ENCODE data around the gene FAM241B. TPM values are rescaled to one million over a fixed set of nuclear protein-coding genes. Genes with fewer than 3 reads are reported as not detected.

Gene FAM241B
- total RNA-seq, 4 donors from 2014 or later: 0.35 to 5.4 TPM; not detected in 2

DNA sequence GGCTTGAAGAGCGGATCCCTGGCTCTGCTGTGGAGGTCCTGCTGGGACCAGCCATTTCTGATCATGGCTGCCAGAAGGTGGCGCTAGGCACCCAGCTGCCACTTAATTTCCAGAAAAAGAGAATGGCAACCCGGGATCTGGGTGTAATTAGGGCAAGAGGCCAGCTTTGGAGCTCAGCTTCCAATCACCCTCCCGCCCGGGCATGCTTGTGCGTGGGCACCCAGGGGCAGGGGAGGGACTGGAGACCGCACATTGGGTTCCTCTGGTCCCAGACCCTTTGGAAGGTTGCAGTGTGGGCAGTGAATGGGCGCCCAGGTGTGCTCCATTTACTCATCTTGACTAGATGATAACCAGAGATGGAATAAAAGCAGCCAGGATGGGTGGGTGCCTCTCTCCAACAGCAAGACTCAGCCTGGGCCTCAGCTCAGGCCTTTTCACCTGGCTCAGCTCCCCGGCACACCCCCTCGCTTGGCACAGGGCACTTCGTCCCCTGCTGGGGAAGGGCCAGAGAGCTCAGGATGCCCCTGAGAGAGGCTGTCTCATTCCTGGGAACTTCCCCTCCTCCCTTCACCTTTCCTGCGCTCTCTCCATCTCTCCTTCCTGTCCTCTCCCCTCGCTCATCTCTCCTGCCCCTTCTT is 14.7 kb downstream of the FAM241B start:
- intact Hi-C loops (cut with DNase I; ENCODE audit: low total_unique reads): no loop called here
- TF ChIP-seq, protein P1, sequence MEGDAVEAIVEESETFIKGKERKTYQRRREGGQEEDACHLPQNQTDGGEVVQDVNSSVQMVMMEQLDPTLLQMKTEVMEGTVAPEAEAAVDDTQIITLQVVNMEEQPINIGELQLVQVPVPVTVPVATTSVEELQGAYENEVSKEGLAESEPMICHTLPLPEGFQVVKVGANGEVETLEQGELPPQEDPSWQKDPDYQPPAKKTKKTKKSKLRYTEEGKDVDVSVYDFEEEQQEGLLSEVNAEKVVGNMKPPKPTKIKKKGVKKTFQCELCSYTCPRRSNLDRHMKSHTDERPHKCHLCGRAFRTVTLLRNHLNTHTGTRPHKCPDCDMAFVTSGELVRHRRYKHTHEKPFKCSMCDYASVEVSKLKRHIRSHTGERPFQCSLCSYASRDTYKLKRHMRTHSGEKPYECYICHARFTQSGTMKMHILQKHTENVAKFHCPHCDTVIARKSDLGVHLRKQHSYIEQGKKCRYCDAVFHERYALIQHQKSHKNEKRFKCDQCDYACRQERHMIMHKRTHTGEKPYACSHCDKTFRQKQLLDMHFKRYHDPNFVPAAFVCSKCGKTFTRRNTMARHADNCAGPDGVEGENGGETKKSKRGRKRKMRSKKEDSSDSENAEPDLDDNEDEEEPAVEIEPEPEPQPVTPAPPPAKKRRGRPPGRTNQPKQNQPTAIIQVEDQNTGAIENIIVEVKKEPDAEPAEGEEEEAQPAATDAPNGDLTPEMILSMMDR (IDR thresholded peaks at IDR 0.05): peak; percentile 55 to 74 (median 74)
- TF ChIP-seq POLR2A (IDR thresholded peaks at IDR 0.05): no peak
- Histone ChIP-seq H3K36me3 (no peaks in the 10 kb centered on the region), H3K4me1 (no peaks in the 10 kb centered on the region), H3K27me3 (no peaks in the 10 kb centered on the region), H3K9me3 (no peaks in the 10 kb centered on the region), H3K27ac (no peak overlapping the region), H3K4me3 (no peak overlapping the region)
- peak in 1 of 2 donors; percentile 38 for DNase-seq

DNA sequence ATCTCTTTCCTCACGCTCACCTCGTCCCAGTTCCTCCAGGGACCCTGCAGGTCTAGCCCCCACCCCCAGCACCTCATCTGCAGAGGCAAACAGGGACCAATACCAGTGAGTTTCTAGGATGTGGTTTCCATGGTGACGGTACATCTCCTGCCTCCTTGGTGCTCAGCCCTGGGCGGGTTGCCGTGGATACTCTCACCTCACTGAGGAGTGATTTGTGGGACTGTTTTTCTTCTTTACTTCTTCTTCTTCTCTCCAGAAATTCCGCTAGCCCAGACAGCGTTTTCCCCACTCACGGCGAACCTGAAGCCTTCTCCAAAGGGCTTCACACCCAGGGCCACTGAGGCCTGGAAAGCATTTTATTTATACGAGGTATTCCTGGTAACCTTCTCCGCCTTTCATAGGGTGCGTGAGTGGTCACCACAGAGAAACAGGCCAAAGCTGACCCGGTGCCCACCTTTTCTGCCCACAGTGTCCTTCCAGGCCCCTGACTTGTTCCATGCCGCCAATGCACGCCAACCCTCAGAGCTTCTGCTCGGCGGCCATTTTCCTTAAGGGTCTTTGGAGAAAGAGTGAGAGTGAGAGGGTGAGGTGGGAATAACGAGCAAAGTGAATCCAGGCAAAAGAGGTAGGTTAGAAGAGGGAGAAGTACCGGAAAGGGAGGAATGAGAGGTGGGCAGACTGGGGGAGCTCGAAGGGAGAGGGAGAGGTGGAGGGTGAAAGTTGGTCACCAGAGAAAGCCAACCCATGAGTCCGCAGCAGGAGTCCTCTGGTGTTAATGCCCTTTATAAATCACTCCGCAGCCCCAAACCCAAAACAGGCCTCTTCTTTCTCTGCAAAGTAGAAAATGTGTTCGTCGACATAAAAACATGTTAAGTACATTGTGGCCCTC is 15.5 kb downstream of the FAM241B start:
- no peaks in the 10 kb centered on the region for H3K36me3 ChIP-seq
- intact Hi-C loops (cut with DNase I; ENCODE audit: low total_unique reads): no loop called here
- no peaks in the 10 kb centered on the region for H3K9me3 ChIP-seq
- H3K4me1 ChIP-seq: no peaks in the 10 kb centered on the region
- H3K4me3 ChIP-seq: no peak overlapping the region
- DNase-seq: no peak
- no peak overlapping the region for H3K27ac ChIP-seq
- H3K27me3 ChIP-seq: no peaks in the 10 kb centered on the region
- TF ChIP-seq, protein P1 (IDR thresholded peaks at IDR 0.05): no peak
- TF ChIP-seq POLR2A (IDR thresholded peaks at IDR 0.05): no peak

DNA sequence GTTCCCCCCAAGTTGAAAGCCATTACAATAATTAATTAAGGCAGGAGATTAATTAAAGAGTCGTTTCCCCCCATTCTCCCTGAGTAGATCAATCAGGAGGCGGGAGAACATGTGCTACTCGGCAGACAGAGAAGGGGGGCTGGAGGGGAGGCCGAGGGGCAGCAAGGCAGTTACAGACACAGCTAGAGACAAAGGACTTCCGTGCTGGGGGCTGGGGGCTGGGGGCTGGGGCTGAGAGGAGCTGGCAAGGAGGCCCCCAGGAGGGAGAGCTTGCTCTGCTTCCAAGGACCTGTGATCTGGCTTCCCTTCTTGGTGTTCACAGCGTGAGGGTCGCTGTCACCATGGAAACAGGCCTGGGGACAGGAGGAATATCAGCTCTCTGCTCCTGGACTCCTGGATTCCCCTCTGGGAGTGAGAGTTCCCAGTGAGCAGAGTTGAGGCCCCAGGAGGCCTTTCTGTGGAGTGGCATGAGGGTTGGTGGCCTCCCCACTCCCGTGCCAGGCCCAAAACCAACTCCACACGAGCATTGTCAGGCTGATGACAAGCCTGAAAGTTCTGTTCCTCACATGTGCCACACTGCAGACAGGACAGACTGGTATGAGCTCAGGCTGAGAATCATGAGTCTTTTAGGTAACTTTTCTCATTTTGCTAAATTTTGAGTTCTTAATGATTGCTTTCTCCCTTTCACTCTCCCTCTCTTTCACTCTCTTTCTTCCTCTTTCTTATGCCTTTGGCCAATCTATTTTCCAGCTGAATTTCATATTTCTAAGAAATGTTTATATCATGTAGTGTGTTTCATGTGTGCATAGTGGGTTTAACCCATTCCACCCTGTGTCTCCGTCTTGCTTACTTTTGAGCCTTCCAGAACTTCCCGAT is 16.4 kb downstream of the FAM241B start:
- Histone ChIP-seq H3K9me3 (no peaks in the 10 kb centered on the region), H3K36me3 (no peaks in the 10 kb centered on the region), H3K4me1 (no peaks in the 10 kb centered on the region), H3K27ac (no peak overlapping the region), H3K4me3 (no peak overlapping the region), H3K27me3 (no peaks in the 10 kb centered on the region)
- intact Hi-C loops (cut with DNase I; ENCODE audit: low total_unique reads): no loop called here
- no peak for DNase-seq
- TF ChIP-seq, protein P1 (IDR thresholded peaks at IDR 0.05): no peak
- no peak for TF ChIP-seq POLR2A (IDR thresholded peaks at IDR 0.05)

DNA sequence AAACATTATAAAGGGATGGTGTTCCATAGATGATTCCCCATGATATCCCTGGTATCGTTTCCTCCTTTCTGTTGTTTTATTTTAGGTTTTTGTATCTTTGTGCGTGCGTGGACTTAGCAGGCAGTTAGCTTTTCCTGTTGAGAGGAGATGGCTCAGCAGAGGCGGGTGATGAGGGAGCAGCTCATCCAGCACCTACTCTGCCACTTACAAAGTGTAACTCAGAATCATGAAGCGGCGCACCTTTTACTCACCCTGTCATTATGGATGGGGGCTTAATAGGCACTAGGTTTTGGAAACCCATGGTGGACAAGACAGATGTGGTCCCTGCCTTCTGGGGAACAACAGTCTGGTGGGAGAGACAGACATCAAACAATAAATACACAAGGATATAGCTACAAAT is 17.1 kb downstream of the FAM241B start:
- Histone ChIP-seq H3K4me3 (no peak overlapping the region), H3K4me1 (no peaks in the 10 kb centered on the region), H3K27me3 (no peaks in the 10 kb centered on the region), H3K27ac (no peak overlapping the region), H3K9me3 (no peaks in the 10 kb centered on the region), H3K36me3 (no peaks in the 10 kb centered on the region)
- no peak for DNase-seq
- intact Hi-C loops (cut with DNase I; ENCODE audit: low total_unique reads): no loop called here
- TF ChIP-seq POLR2A (IDR thresholded peaks at IDR 0.05): no peak
- TF ChIP-seq, protein P1 (IDR thresholded peaks at IDR 0.05): no peak

Measured in uterus (tissue), 4 donors.